Fibroblast of the aortic adventitia (primary cell): ENCODE measurements around the gene DEGS1. TPM values are rescaled to one million over a fixed set of nuclear protein-coding genes. Genes with fewer than 3 reads are reported as not detected.

Source experiments
- DNase-seq: peaks from one replicate; pipeline ENCODE4 v3.0.0-alpha.2; 2010; ENCODE audit warnings: low read depth
- H3K4me3 ChIP-seq: 2 replicates; pipeline ENCODE4 v1.5.1; 2011; ENCODE audit warnings: low read depth, mild to moderate bottlenecking, control low read depth, low read length, moderate library complexity
- small RNA-seq: library from RNA; depleted of rRNA; stranded (forward); fragments of <200 nt; gene quantifications from one replicate; pipeline ENCODE3, GENCODE V24; 2012
- total RNA-seq: library from RNA; depleted of rRNA; stranded (reverse); fragments of >200 nt; gene quantifications from 2 replicates; pipeline ENCODE4 v1.2.3, GENCODE V29; 2012; ENCODE audit warnings: low replicate concordance
- TF ChIP-seq, protein P1 (sequence below): IDR thresholded peaks from 2 replicates; pipeline ENCODE4 v1.5.1; 2011; ENCODE audit warnings: mild to moderate bottlenecking, low read length, control low read depth, inconsistent platforms; ENCODE audit not compliant: insufficient read depth

The DEGS1 gene
- total RNA-seq, 1 donor = 125 TPM

DNA sequence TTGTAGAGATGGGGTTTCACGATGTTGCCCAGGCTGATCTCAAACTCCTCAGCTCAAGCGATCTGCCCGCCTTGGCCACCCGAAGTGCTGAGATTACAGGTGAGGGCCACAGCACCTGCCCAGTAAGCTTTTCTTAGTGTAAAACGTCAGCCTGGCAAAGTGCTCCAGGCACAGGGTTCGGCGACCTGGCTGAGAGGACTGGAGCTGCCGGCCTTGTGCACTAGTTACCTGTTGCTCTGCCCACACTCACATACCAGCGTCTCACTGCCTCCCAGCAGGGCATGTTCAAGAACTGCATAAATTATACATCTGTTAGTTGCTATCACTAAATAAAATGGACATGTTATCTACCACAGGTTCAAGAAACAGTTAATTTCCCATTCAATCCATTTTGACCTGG is 55.2 kb downstream of the DEGS1 start:
- TF ChIP-seq, protein P1, sequence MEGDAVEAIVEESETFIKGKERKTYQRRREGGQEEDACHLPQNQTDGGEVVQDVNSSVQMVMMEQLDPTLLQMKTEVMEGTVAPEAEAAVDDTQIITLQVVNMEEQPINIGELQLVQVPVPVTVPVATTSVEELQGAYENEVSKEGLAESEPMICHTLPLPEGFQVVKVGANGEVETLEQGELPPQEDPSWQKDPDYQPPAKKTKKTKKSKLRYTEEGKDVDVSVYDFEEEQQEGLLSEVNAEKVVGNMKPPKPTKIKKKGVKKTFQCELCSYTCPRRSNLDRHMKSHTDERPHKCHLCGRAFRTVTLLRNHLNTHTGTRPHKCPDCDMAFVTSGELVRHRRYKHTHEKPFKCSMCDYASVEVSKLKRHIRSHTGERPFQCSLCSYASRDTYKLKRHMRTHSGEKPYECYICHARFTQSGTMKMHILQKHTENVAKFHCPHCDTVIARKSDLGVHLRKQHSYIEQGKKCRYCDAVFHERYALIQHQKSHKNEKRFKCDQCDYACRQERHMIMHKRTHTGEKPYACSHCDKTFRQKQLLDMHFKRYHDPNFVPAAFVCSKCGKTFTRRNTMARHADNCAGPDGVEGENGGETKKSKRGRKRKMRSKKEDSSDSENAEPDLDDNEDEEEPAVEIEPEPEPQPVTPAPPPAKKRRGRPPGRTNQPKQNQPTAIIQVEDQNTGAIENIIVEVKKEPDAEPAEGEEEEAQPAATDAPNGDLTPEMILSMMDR = no peak
- DNase-seq = no peak
- H3K4me3 ChIP-seq = no peak overlapping the region

DNA sequence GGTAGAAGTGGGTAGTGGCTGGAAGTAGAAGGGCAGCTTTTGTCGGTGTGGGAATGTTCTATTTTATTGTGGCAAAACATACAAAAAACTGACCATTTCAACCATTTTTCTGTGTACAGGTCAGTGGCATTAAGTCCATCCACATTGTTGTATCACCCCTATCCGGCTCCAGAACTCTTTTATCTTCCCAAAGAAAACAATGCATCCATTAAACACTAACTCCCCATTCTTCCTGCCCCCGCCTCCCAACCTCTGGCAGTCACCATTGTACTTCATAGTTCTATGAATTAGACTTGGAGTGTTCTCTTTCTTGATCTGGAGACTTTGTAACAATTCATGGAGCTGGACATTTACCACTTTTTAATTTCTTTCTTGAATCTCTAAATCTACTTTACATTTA is 55.7 kb downstream of the DEGS1 start:
- no peak for DNase-seq
- TF ChIP-seq, protein P1 = no peak
- no peak overlapping the region for H3K4me3 ChIP-seq

Small RNAs within 50 kb of the gene (small RNA-seq; reads per million reads assigned to genes)
- gene AC092809.3 (not detected), gene RF00139 (not detected)

Other genes with a start within 250 kb of the DEGS1 start
- 14.7 and 37.1 TPM in 2 replicates for gene FBXO28, start 69.1 kb upstream of the DEGS1 start, total RNA-seq
- 27.6 and 27.7 TPM in 2 replicates for gene NVL, start 146.9 kb downstream of the DEGS1 start, total RNA-seq
- 50.1 and 86.5 TPM in 2 replicates for gene CNIH4, start 173.6 kb downstream of the DEGS1 start, total RNA-seq